Measurements from ENCODE around the gene ZNF324. TPM values are rescaled to one million over a fixed set of nuclear protein-coding genes. Genes with fewer than 3 reads are reported as not detected.

Gene ZNF324
- total RNA-seq, 2 donors from 2014 or later = 19.8 to 31.7 TPM

DNA sequence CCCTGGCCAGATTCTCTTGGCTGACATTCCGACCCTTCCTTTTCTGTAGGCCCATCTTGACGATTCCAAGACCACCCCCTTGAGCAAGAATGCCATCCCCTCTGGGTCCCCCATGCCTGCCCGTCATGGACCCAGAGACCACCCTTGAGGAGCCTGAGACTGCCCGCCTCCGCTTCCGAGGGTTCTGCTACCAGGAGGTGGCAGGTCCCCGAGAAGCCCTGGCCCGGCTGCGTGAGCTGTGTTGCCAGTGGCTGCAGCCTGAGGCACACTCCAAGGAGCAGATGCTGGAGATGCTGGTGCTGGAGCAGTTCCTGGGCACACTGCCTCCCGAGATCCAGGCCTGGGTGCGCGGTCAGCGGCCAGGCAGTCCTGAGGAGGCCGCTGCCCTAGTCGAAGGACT lies 10.2 kb downstream of the ZNF324 start:
- Histone ChIP-seq H3K36me3 (peaks cover 29% of the 10 kb centered on the region), H3K4me3 (peak overlapping the region; percentile 81), H3K27me3 (replicated peaks; ENCODE audit: insufficient read depth) (no peaks in the 10 kb centered on the region), H3K9me3 (no peaks in the 10 kb centered on the region), H3K4me1 (ENCODE audit: control insufficient read depth in 1 of 2, low read depth in 2 of 2) (peaks cover 2 to 21% of the 10 kb centered on the region in 2 donors), H3K27ac (peak overlapping the region; percentile 92 to 96)
- ATAC-seq (ENCODE audit: insufficient number of reproducible peaks, low FRiP score, low read depth) = no peak
- no peak for DNase-seq (ENCODE audit: low spot score)
- TF ChIP-seq, protein P1, sequence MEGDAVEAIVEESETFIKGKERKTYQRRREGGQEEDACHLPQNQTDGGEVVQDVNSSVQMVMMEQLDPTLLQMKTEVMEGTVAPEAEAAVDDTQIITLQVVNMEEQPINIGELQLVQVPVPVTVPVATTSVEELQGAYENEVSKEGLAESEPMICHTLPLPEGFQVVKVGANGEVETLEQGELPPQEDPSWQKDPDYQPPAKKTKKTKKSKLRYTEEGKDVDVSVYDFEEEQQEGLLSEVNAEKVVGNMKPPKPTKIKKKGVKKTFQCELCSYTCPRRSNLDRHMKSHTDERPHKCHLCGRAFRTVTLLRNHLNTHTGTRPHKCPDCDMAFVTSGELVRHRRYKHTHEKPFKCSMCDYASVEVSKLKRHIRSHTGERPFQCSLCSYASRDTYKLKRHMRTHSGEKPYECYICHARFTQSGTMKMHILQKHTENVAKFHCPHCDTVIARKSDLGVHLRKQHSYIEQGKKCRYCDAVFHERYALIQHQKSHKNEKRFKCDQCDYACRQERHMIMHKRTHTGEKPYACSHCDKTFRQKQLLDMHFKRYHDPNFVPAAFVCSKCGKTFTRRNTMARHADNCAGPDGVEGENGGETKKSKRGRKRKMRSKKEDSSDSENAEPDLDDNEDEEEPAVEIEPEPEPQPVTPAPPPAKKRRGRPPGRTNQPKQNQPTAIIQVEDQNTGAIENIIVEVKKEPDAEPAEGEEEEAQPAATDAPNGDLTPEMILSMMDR (IDR thresholded peaks at IDR 0.05) = no peak

DNA sequence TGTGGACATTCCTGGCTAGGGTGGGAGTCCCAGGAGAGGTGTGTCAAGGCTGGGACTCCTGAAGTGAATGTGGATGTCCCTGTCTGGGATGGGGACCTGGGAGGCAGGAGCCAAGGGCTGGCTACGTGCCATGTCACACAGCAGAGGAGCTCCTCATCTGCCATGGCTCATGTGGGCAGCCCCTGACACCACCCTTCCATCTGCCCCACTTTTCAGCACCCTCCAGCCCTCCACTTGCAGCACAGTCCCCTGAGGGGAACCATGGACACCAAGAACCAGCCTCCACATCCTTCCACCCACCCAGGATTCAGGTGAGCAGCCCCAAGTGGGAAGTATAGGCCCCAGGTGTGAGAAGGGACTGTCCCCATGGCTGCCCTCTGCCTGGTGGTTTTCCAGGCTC lies 11.0 kb downstream of the ZNF324 start:
- Histone ChIP-seq H3K27ac (peak overlapping the region; percentile 92 to 96), H3K36me3 (peaks cover 23% of the 10 kb centered on the region)
- no peak for DNase-seq (ENCODE audit: low spot score)

DNA sequence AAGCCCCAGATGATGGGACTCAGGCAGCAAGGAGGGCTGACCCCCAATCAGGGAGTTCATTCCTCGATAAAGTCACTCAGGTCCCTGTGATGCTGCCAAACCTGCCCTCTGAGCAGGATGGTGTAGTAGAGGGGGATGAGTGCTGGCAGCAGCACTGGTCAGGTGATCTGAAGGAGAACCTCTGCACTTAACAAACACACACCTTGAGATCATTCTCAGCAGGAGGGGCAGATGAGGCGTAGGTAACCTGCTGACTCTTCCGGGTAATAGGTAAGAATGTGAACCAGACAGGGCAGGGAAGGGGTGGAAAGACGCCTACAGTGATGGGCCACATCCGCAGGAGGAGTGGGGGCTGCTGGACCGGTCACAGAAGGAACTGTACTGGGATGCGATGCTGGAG lies 12.4 kb downstream of the ZNF324 start:
- Histone ChIP-seq H3K27ac (no peak overlapping the region), H3K9me3 (no peaks in the 10 kb centered on the region), H3K36me3 (peaks cover 21% of the 10 kb centered on the region), H3K4me3 (no peak overlapping the region), H3K27me3 (replicated peaks; ENCODE audit: insufficient read depth) (no peaks in the 10 kb centered on the region), H3K4me1 (ENCODE audit: control insufficient read depth in 1 of 2, low read depth in 2 of 2) (peaks cover 6 to 35% of the 10 kb centered on the region in 2 donors)
- DNase-seq (ENCODE audit: low spot score) = no peak
- ATAC-seq (ENCODE audit: insufficient number of reproducible peaks, low FRiP score, low read depth) = no peak
- TF ChIP-seq, protein P1 (IDR thresholded peaks at IDR 0.05) = no peak

More for the DNA sequence above, 11.0 kb downstream of the ZNF324 start:
- H3K4me3 ChIP-seq = no peak overlapping the region
- no peaks in the 10 kb centered on the region for H3K9me3 ChIP-seq
- ATAC-seq (ENCODE audit: insufficient number of reproducible peaks, low FRiP score, low read depth) = no peak
- no peaks in the 10 kb centered on the region for H3K27me3 ChIP-seq (replicated peaks; ENCODE audit: insufficient read depth)
- TF ChIP-seq, protein P1 (IDR thresholded peaks at IDR 0.05) = no peak
- H3K4me1 ChIP-seq (ENCODE audit: control insufficient read depth in 1 of 2, low read depth in 2 of 2) = peaks cover 2 to 21% of the 10 kb centered on the region in 2 donors

DNA sequence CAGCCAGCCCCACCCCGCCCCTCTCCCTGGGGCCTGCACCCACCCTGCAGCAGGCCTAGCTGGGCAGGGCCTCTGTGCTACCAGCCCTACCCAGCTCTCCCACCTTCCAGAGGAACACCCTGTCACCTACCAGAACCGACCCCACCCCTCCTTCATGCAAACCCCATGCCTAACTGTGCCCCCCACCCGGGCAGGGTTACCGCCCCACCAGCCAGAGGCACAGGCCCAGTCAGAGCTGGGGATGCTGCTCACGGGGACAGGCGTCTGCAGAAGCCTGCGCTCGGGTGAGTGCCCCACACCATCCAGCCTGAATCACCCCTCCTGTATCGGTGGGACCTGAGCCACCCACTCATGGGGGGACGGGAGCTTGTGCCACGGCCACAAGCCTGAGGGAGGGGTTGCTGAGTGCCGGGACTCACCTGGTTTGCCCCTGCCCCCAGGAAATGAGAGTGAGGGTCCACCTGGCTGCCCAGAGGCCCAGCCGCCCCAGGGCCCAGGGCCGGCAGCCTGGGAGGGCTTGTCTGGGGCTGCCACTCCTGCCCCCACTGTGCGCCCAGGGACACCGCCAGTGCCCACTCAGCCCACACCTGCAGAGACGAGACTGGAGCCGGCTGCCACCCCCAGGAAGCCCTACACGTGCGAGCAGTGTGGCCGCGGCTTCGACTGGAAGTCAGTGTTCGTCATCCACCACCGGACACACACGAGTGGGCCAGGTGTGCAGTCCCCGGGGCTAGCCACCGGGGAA lies 13.0 kb downstream of the ZNF324 start:
- Histone ChIP-seq H3K4me1 (ENCODE audit: control insufficient read depth in 1 of 2, low read depth in 2 of 2) (peaks cover 6 to 33% of the 10 kb centered on the region in 2 donors), H3K27ac (no peak overlapping the region), H3K27me3 (replicated peaks; ENCODE audit: insufficient read depth) (no peaks in the 10 kb centered on the region), H3K9me3 (no peaks in the 10 kb centered on the region), H3K4me3 (no peak overlapping the region), H3K36me3 (peaks cover 21% of the 10 kb centered on the region)
- ATAC-seq (ENCODE audit: insufficient number of reproducible peaks, low FRiP score, low read depth) (no peak), DNase-seq (ENCODE audit: low spot score) (no peak)
- TF ChIP-seq, protein P1 (IDR thresholded peaks at IDR 0.05) = no peak

DNA sequence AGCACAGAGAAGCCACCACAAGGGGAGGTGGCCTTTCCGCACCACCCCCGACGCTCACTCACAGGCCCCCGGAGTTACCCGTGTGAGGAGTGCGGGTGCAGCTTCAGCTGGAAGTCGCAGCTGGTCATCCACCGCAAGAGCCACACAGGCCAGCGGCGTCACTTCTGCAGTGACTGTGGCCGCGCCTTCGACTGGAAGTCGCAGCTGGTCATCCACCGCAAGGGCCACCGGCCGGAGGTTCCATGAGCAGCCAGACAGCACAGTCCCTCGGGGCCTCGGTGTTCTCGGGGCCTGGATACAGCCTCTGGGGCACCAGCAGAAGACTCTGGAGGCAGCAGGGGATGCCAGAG lies 13.6 kb downstream of the ZNF324 start:
- DNase-seq (ENCODE audit: low spot score) = no peak
- Histone ChIP-seq H3K4me1 (ENCODE audit: control insufficient read depth in 1 of 2, low read depth in 2 of 2) (peaks cover 6 to 27% of the 10 kb centered on the region in 2 donors), H3K27ac (no peak overlapping the region), H3K27me3 (replicated peaks; ENCODE audit: insufficient read depth) (no peaks in the 10 kb centered on the region), H3K36me3 (peaks cover 21% of the 10 kb centered on the region), H3K4me3 (no peak overlapping the region), H3K9me3 (no peaks in the 10 kb centered on the region)
- TF ChIP-seq, protein P1 (IDR thresholded peaks at IDR 0.05) = no peak
- no peak for ATAC-seq (ENCODE audit: insufficient number of reproducible peaks, low FRiP score, low read depth)

Data from thoracic aorta (tissue), 2 donors.